Activated CD4-positive, alpha-beta T cell treated with anti-CD3 and anti-CD28 coated beads, Interleukin-2, Interleukin-4, amounts not matched to agents 100 ng/mL and 50 ng/mL, durations not matched to agents 16 hours and 8 hours (primary cell): Measurements from ENCODE around the gene CRYZL1.
A peak's percentile ranks its signal among the peaks of the same experiment; 100 is the strongest.
"Not testable (repeated sequence)": the region's sequence is repeated elsewhere in the genome, so short reads cannot be mapped to it uniquely, and the experiment has no call there.

Experiments used
- DNase-seq: peaks from one replicate; pipeline ENCODE4 v3.0.0-alpha.2; 2020; ENCODE audit warnings: low spot score

Gene CRYZL1

GRCh38 chr21:33626151-33626550, 15.4 kb downstream of the CRYZL1 start:
- not testable (repeated sequence) for DNase-seq

GRCh38 chr21:33622253-33622652, 19.3 kb downstream of the CRYZL1 start:
- DNase-seq = no peak

DNA sequence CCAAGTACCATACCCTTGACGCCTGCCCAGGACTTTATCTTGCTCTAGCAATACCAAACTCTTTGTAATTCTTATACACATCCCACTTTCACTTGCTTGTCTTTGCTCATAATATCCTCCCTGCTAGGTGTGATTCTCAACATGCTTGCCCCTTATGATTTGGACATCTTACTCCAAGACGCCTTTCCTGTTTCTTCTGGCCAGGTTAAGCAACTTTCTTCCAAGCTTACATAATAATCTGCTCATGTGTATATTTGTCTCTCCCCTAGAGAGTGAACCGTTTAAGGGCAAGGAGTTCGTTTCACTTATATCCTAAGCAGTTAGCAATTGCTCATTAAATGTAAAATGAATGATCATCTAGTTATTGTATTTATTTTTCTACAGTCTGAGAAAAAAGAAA, 21.8 kb downstream of the CRYZL1 start:
- DNase-seq = no peak

DNA sequence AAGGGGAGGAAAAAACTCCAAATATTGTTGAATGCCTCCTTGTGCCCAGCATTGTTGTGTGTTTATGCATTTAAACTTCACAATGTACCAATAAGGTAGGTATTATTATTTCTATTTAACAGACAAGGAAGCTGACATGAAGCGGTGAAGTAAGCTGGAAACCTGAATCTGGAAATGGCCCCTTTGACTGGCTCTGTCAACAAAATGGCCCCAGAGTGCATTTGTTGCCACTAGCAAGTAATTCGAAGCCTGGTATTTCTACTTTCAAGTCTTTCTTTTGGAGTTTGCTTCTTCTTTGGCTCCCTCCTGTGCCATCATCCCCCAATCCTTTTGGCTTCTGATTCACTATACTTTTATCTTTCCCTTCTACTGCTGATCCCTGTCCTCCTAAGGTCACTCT, 23.1 kb downstream of the CRYZL1 start:
- DNase-seq = no peak

DNA sequence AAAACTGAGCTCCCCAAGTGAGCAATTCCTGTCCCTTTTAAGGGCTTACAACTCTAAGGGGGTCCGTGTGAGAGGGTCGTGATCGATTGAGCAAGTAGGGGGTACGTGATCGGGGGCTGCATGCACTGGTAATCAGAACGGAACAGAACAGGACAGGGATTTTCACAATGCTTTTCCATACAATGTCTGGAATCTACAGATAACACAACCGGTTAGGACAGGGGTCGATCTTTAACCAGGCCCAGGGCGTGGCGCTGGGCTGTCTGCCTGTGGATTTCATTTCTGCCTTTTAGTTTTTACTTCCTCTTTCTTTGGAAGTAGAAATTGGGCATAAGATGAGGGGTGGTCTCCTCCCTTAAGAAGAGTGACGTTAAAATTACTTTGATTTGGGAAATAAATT, 24.0 kb downstream of the CRYZL1 start:
- not testable (repeated sequence) for DNase-seq

- DNase-seq = no peak
Observed at GRCh38 chr21:33611006-33611744, 30.4 kb downstream of the CRYZL1 start.

- DNase-seq = no peak
Observed at GRCh38 chr21:33608559-33608958, 33.0 kb downstream of the CRYZL1 start.

GRCh38 chr21:33598051-33598450, 43.5 kb downstream of the CRYZL1 start:
- no peak for DNase-seq

DNA sequence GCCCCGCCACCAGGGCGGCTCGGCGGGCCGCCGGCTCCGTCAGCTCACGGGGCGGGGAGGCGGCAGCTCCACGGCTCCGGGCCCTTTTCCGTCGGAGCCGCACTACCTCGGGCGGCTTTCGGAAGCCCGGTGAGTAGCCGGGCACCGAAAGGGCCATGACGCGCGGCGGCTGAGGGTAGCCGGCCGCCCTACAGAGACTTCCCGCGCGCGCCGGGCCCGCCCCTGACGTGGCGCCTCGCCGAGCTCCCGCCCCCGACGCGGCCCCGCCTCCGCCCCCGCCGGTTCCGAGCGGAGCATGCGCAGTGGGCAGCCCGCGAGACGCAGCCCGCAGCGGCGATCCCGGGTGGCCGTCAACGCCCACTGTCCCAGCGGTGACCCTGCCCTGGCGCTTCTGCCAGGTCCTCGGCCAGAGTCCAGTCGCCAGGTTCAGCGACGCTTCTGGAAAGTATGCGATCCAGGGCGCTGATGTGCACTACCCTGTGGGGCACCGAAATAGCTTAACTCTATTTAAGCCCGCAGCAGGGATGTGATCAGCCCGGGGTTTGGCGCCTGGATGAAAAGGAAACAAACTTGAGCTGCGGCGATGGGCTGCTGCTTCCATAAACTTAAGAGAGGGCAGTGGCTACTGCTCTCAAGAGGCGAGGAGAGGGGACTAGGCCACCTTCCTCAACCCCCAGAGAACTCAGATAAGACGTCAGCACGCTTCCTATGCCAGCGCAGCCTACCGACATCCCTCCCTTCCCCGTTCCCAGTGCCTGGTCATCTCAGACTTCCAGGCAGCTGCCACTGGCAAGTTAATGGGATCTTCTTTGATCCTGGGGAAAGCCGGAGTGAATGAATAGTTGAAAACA, 52.8 kb downstream of the CRYZL1 start, which contains the start of gene DONSON:
TSS of gene DONSON (minus strand) at position 200 of the 851 bp plus-strand sequence. CDS start at position 157, 43 bp downstream.
- peak; percentile 87 for DNase-seq

- peak; percentile 25 for DNase-seq
Observed at GRCh38 chr21:33587792-33588484, 53.6 kb downstream of the CRYZL1 start.

- no peak for DNase-seq
Observed at GRCh38 chr21:33586927-33587326, 54.6 kb downstream of the CRYZL1 start.

DNA sequence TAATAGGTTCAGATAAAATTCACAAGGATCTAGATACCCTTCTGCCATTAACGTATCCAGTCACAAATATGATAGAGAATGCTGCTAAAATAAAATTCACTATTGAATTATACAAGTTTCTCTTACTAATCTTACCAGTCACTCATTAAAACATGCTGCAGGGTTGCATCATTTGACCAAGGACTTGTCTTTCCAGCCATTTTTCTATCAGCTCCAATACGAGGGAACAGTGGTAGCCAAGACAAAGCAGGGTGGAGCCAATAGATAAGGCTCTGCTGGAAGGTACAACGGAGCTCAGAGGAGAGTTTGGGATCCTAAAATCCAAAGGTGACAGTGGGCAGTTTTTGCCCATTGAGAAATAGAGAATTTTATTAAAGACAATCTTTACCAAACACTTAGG, 57.1 kb downstream of the CRYZL1 start:
- no peak for DNase-seq

DNA sequence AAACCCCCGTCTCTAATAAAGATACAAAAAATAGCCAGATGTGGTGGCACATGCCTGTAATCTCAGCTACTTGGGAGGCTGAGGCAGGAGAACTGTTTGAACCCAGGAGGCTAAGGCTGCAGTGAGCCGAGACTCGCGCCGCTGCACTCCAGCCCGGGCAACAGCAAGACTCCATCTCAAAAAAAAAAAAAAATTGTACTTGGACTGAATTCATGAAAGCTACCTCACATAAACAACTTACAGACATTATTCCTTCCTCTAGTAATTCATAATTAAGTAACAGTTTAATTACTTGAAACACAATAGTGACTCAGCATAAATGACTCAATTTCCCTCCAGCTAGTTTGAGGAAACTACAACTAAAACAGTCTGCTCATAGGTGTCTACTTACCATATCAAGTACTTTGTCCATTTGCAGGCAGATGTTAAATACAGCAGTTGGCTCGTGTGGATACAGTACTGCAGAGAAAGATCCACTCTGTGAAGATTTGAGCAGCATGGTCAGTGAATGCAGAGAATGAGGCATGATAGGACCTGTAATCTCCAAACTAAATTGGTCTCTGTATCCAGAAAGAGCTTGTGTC, 62.5 kb downstream of the CRYZL1 start:
- peak; percentile 17 for DNase-seq

DNA sequence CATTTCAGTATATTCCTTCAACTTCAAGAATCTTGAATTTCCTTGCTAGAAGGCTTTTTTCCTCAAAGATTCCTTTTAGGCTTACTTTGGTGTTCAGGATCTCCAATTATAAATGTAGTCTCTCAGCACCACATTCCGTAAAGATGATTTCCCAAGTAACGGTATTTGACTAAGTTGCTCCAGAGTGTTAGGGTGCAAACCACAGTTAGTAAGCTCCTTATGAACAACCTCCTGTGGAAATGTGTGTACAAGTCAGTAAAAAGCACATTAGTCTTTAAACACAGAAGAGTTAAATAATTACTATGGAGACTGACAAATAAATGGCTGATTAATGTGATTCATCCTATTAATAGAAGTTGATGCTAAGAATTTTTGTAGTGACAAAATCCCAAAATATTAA, 63.3 kb downstream of the CRYZL1 start:
- DNase-seq = no peak

DNA sequence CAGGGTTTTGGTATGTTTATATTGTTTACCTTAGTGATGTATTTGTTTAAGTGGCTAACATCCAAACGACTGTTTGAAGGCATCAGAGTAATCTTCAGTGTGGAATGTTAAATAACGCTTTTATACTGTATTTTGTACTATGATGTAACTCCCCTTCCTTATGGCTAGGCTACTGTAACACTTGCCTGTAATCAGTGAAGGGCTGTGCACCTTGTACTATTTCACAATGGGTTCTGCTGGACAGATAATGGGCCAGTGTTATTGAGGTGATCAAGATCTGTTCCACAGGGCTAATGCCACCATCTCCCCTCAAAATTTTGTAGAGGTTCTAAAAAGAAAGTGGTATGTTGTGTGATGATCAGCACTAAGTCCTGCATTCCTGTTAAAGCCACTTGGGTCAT, 64.8 kb downstream of the CRYZL1 start:
- not testable (repeated sequence) for DNase-seq

DNA sequence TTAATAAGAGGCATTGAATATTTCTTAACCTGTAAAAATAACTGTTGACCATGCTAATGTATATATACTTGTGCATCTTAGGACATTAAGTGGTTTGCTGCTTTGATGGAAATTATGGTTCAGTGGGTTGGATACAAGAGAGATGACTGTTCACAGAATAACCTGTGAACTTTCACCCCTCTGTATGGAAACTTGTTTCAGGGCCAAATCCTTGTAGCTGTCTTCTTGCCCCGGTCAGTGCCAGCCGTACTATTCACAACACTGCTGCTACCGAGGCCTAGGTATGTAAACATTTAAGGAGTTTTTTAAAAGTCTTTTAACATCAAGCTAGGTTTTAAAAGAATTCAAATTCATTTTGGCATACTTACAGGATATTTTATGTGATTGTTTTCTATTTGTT, 69.2 kb downstream of the CRYZL1 start:
- no peak for DNase-seq

DNA sequence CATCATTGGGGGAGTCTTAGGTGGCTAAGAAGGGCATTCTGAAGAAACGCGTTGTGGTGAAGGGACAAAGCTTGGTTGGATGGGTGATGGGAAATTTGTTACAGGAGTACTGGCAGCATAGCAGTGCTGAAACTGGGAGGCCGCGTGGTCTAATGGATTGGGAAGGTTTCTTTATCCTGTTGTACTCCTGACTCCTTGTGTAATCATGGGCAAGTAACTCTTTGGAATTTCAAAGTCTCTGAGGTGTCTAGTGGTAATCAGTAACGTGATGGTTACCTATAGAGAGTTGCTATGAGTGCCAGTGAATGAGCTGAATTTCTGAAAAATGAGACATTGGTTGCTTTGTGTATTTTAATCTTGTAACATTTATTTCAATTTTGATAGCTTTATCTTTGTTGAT, 71.5 kb downstream of the CRYZL1 start:
- DNase-seq = no peak

DNA sequence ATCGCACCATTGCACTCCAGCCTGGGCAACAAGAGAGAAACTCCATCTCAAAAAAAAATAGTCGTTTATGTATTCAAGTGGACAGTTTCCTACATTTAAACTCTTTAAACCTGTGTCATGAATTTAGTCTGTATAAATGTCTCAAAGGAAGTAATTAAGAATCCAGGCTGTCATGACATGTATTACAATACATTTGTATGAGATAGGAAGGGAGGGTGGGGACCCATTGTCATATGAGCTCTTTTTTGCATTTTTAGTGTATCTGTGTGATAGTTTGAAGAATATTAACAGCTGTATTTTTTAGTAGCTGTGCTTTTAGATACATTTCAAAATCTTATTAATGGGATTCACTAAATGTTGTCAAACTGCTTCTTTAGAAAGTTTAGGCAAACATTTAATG, 73.1 kb downstream of the CRYZL1 start:
- DNase-seq = no peak

GRCh38 chr21:33567914-33568313, 73.6 kb downstream of the CRYZL1 start:
- no peak for DNase-seq

DNA sequence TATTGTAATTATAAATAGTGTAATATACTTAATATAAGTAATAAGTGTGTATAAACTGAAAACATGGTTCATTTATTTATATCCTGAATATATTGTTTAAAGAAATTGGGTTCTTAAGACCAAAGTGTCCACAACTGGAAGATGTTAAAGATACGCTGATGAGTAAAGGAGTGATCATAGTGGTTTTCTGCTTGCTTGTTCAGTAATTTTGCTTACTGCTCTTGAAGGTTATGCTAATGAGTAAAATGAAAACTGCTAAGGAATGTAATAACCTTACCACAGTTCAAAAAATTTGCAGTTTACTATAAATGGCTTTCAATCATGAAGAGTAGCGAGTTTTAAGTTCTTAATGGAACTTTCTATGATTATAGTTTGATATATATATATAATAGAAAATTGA, 75.0 kb downstream of the CRYZL1 start:
- DNase-seq = peak; percentile 24

GRCh38 chr21:33562389-33562788, 79.2 kb downstream of the CRYZL1 start:
- DNase-seq = no peak

DNA sequence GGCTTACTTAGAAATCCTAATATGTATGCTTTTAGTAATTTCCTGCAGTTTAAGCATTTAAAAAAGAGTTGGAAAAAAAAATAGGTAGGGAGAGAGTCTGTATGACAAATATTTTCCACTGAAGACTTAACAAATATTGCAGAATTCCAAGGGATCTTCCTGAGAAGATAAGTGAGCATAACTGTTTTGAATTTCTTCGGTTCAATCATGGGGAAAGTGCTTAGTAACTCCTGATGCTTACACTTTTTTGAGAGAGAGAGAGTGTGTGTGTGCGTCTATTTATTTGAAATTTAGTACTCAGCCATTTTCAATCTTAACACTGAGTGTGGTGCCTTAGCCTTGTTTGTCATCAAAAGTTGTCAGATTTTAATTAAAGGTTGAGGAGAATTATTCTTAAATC, 80.2 kb downstream of the CRYZL1 start:
- DNase-seq = no peak
